Activated T-cell treated with anti-CD3 and anti-CD28 coated beads for 24 hours (primary cell): Measurements from ENCODE around the gene JPH3.
"Not testable (repeated sequence)": the region's sequence is repeated elsewhere in the genome, so short reads cannot be mapped to it uniquely, and the experiment has no call there.

Experiments used
- DNase-seq: peaks from one replicate; pipeline ENCODE4 v3.0.0-alpha.2; 2020; ENCODE audit warnings: low read depth

The JPH3 gene

DNA sequence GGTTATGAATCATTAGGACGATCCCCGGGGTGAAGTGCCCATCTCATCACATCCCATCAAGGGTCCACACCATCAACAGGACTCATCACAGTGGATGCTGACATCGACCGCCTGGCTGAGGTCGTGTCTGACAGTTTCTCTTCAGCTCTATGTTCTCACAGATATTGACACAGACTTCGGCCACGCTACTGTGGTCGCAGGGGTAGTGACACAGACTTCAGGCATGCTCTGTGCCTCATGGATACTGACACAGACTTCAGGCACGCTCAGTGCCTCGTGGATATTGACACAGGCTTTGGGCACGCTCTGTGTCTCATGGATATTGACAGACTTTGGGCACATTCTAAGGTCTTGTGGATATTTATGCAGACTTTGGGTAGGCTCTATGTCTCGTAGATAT is 113.3 kb downstream of the JPH3 start:
- no peak for DNase-seq

DNA sequence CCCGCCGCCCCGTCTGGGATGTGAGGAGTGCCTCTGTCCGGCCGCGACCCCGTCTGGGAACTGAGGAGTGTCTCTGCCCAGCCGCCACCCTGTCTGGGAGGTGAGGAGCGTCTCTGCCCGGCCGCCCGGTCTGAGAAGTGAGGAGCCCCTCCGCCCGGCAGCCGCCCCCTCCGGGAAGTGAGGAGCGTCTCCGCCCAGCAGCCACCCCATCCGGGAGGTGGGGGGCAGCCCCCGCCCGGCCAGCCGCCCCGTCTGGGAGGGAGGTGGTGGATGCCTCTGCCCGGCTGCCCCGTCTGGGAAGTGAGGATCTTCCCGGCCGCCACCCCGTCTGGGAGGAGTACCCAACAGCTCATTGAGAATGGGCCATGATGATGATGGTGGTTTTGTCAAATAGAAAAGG is 116.5 kb downstream of the JPH3 start:
- not testable (repeated sequence) for DNase-seq

DNA sequence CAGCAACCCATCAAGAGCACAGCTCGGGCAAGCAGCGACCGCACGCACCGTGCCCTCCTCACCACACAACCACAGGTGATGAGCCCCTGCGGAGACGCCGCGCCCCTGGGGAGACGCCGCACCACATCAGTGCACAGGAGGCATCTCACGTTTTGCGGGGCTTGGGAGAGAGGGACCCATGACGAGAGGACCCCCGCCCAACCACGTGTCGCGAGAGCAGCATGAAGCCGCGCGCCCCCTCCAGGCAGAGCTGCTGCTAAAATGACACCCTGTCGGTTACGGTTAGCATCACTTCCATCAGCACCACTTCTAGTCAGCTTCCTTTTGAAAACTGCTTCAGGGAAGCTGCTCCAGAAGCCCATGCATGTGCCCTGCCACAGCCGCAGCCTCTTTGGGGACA is 118.1 kb downstream of the JPH3 start:
- DNase-seq = no peak

DNA sequence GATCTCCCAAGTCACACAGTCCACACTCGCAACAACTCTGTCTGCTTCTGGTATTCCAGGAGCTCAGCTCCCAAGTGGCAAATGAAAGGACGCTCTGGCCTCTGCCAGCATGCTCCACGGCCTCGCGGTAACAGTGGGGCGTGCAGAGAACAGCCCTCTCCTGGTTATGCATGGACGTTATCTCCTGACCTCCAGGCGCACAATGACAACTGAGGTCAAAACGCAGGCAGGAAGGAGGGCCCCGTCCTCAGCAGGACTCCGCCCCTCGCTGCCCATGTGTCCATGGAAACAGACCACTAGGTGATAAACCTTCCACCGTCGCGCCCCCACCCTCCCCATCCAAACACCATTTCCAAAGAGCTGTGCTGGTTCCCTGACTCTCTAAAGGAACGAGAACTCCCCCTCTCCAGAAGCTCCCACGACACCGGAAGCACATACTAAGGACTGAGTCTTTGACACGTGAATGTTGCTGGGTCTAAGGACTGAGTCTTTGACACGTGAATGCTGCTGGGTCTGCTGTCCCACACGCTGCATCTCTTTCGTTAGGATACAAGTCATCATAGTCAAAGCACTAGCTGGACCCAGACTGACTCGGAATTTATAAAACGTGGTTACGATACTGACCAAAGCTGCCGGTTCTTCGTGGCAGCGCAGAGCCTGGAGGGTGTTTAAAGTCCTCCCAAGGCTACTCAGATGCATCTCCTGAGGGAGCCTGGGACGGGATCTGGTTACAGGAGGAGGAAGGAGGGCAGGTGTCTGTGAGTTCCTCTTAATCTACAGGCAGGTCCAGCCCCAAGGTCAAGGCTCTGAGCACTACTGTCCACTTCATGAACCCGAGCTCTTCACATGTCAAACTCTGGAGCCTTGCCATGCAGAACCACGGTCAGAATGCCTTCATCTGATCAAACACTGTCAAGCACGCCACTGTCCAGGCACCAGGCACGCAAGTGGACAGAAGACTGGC is 119.6 kb downstream of the JPH3 start:
- DNase-seq = no peak

DNA sequence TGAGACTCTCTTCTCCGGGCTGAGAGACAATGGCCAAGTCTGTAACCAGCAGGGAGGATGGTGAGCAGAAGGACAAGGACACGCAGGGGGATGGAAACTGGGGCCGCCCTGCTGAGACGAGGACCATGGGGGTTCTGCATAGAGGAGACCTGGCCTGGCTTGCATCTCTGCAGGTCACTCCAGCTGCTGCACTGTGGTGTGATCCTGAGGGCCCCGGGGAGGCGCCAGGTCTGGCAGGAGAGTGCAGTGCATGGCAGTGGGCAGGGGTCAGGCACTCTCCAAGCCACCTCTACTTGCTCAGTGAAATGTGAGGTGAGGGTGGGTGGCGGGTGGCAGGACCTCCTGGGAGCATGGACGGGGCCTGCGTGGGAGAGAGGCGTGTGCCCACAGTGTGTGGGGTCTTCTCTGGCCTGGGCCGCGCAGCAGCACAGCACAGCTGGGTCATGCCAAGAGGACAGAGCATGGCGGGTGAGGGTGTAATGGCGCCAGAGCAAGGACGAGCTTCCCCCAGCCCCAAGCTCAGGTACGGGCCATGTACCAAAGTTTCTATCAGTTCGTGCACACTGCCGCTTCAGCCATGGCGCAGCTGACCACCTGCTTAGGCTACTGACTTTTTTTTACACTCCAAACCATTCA is 120.4 kb downstream of the JPH3 start:
- no peak for DNase-seq

DNA sequence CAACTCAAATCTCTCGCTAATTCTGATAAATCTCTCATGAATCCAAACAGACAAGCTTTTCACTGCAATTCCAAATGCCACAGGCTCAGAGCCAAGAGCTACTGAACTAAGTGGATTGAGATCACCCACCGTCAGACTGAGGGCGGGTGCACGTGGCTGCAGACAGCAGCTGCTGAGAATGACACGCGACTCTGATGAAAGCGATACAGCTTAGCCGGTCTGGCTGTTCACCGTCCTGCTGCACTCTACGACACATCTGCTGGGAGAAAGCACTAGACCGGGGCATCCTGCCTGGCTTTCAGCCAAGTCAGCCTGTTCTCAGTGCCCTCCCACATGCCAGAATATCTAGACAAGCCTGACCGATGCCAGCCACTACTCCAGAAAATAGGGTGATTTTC is 120.9 kb downstream of the JPH3 start:
- DNase-seq = no peak

DNA sequence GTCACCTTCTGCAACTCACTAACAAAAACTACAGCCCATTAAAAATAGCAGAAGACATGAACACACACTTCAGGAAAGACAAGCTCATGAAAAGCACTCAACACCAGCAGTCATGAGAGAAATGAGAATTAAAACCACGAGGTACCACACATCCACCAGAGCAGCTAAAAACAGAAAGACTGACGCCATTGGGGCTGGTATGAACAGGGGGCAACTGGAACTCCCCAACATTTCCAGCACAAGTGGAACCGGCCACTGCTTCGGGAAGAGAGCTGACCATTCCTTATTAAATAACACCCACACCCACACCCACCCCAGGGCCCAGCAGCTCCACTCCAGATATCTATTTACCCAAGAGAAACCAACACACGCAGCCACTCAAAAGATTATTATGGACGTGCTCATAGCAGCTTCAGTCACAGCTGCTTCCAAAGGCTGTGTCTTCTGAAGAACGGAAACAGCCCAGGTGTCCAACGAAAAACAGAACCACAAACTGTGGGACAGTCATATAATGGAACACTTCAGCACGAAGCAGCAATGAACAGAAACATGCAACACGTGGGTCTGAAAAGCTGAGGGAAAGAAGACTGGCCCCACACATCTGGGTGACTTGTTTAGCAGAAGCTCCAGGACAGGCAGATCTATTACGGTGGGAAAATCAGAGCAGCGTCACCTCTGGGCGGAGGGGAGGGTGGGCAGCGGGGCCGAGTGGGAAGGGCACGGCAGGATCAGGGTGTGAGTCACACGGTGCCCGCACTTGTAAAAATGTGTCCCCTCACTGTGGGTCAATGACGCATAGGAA is 122.4 kb downstream of the JPH3 start:
- DNase-seq = no peak

DNA sequence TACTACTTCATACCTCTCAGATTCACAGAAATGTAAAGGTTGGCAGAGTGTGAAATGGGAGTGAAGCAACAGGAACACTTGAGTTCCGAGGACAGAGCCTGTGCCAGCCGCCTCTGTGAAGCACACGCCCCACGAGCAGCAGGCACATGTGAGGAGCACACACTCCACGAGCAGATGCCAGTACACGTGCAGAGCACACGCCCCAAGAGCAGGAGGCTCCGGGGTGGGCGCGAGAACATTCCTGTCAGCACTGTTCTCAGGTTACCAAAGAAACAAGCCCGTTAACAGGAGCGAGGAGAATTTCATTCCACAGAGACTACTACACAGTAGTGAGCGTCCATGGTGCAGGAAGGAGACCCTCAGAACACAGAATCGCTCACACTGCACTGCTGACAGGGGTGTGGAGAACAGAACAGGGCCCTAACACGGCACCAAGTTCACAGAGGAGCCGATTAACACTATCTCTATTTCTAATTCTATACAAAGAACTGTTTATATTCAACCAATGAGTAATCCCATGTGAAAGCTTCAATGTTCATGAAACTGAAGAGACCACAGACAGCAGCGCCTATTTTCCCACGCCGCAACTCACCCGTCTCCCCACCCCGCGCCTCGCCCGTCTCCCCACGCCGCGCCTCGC is 123.4 kb downstream of the JPH3 start:
- DNase-seq = no peak

DNA sequence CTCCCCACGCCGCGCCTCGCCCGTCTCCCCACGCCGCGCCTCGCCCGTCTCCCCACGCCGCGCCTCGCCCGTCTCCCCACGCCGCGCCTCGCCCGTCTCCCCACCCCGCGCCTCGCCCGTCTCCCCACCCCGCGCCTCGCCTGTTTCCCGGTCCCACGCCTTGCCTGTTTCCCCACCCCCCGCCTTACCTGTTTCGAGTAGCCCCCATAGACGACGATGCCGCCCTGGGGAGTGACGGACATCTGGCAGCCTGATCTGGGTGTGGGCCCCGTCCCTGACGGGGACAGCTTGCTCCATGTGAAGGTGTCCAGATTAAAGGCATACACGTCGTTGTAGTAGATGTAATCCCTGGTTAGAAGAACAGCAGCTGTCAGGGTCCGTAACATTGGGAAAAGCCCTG is 124.3 kb downstream of the JPH3 start:
- not testable (repeated sequence) for DNase-seq

DNA sequence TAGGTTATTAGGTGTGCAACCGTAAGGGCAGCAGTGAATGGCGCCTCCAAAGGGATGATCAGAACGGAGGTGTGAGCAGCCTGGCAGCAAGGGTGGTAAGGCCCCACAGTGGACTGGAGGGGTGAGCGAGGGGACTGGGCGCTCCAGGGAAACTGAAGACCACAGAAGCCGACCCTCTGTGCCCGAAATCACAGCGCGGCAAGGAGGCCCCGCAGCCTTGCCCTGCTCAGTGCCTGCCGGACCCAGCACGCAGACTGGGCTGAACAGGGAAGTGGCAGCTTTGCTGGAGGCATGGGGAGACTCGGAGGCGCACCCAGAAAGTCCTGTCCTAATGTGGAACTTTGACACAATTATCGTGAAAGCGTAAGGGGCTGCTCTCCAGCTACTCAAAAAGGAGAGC is 125.0 kb downstream of the JPH3 start:
- DNase-seq = no peak

DNA sequence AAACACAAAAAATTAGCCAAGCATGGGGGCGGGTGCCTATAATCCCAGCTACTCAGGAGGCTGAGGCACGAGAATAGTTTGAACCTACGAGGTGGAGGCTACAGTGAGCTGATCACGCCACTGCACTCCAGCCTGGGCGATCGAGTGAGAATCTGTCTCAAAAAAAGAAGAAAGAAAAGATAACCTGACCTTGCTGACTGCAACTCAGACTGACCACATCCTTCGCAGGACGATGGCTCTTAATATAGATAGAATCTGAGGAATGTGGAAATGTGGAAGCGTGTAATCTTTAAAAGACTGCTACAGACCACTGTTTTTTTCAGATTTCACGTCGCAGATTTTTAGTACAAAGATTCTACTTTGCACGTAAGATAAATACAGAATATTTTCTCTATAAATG is 125.7 kb downstream of the JPH3 start:
- no peak for DNase-seq

DNA sequence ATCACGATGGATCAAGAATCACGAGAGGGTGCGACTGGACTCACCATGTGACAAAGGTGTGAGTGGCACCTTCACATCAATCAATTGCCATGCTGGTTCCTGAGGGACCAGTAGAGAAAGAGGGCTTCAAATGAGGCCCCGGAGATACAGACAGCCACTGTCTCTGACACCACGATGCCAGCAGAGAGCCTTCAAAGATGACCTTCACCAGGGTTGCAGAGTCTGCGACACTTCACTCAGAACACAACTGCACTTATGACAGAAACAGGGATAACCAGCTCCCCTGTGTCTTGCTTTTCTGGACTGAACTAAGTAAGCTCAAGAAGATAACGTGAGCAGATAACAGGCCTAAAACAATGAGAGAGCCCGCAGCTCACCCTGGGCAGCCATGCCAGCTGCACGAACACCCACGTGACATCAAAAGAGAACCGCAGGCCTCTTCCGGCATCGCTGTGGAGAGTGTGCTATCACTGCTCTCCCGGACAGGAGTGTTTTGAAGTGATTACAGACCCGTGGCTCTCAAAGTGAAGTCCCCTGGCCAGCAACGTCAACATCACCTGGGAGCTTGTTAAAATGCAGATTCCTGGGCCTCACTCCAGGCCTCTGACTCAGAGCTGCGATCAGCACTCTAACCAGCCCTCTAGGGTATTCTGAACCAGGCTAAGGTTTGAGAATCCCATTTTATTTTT is 127.1 kb downstream of the JPH3 start:
- DNase-seq = no peak

DNA sequence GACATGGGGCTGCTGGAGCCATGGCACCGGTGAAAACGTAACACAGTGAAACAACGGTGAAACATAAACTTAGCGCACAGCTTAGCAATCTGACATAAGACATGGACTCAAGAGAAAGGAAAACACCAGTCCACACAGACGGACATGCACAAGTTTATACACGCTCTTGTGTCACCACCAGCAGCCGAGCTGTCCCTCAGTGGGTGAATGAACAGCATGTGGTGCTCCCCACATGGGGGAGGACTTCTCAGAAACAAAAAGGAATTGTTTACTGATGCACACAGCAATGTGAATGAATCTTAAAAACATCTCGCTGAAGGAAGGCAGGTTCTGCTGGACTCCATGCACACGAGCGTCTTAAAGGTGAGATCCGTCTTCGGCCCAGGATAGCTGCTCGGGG is 129.3 kb downstream of the JPH3 start:
- DNase-seq = no peak

DNA sequence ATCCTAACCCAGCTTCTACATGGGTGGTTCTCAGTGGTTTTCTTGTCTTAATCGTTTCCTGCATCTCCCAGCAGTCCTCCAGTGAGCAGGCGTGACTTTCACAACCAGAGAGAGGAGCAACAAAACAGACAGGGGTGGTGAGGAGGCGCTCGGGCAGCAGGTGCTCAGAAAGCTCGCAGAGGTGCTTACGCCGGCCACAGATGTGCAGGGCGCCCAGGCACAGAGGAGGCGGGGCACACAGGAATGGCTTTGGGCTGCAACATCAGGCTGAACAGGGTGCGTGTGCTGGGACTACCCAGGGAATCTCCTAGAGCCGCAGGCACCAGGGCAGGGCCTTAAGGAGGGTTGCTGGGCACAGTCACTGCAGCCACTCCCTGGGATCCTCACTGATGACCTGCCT is 130.9 kb downstream of the JPH3 start:
- DNase-seq = no peak

DNA sequence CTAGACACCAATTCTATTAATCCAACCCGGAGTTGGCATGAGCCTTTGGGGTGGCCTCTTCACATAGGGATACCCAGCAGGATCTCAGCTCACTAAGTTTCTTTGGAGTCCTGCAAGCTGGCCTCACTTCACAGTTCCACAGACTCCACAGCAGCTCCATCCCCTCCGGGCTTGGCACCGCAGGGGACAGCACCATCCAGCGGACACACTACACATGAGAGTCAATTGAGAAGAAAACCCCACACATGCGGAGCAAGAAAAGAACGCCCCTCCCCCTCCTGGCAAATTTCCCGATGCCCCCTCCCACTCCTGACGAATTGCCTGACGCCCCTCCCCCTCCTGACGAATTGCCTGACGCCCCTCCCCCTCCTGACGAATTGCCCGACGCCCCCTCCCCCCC is 132.3 kb downstream of the JPH3 start:
- no peak for DNase-seq

DNA sequence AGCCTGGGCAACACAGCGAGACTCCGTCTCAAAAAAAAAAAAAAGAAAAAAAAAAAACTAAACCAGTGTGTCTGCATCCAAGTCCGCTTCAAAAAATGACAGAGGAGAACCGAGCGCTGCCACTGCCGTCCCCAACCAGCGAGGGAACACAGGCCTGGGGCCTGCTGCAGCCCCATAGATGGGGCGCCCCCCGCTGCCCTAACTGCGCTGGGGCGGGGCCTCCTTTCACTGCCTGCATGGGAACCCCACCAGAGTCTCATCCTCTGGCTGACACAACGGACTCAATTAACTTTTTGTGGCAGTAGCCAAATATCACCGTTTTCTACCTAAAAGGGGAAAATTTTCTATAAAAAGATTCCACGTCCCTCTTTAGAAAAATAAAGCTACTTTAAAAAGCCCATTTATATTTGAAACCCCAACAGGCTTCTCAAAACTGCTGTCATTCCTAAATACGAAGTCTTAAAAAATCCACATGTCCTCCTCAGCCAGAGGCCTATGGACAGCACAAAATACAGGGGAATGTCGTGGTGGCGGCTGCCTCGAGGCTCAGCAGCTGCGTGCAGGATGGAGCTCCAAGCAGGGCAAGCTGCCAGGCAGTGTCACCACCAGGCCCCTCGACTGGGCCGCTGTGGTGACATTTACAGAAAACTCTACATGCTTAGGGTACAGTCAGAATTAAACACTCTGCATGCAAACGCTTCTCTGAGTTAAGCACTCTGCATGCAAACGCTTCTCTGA is 133.1 kb downstream of the JPH3 start:
- no peak for DNase-seq

DNA sequence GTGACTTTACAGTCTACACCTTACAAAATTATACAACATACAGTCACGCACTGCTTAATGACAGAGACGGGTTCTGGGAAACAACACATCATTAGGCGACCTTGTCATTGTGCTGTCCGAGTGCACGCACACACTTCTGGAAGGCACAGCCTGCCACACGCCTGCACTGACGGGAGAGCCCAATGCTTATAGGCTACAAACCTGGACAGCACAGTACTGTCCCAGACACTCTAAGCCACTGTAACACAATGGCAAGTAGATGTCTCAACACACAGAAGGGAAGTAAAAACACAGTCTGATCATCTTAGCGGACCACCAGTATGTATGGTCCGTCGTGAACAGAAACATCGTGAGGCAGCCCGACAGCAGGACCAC is 133.7 kb downstream of the JPH3 start:
- no peak for DNase-seq

DNA sequence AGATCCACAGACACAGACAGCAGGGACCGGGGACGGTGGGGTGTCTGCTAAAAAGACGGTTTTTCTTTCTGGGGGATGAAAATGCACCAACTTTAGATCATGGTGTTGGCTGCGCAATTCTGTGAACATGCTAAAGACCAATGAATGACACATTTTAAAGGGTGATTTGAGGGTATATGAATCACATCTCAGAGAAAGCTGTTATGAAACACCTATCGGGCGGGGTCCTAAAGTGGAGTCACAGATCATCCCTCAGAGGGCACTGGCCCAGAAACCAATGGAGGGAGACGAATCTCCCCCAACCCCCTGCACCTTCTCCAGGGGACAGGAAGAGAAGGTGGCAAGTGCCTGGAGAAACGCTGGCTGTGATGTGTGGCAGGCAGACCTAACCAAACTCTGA is 137.5 kb downstream of the JPH3 start:
- DNase-seq = no peak

DNA sequence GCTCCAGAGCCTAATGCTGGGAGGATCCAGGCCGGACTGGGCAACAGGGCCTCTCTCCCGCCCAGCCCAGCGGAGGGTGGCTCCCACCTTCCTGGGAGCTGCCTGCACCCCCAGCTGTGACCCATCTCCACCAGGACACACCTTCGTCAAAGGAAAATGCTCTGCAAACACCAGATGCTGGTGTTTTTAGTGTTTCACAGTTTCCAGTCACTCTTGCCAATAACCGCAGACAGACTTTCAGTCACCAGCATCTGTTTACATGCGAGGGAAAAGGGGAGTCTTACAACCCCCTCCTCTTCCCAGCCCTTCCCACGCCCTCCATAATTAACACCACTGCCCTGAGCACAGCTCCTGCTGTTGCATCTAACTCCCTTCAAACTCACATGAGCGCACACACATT is 138.1 kb downstream of the JPH3 start:
- no peak for DNase-seq

DNA sequence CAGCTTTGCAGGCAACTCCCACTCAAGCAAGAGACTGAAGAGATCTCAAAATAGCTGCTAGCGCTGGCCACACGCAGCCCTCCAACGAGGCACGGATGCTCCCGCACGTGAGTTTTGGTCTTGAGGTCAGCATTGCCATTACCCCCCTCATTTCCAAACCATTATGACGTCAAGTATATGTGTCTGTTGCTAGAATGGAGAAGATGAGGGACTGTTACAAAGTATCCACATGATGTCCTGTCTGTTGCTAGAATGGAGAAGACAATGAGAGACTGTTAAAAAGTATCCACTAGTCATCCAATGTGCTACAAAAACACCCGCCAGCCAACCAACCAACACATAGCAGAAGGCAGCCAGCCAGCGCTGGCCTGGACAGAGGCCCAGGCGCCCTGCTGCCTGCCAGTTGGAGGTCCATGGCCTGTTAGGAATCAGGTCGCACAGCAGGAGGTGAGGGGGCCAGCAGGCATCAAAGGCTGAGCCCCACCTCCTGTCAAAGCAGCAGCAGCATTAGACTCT is 138.7 kb downstream of the JPH3 start:
- no peak for DNase-seq
